Mononuclear cell (primary cell): ENCODE data around the gene PRR12. TPM values are rescaled to one million over a fixed set of nuclear protein-coding genes. Genes with fewer than 3 reads are reported as not detected.

Experiments
- H3K27me3 ChIP-seq: 2 replicates; pipeline ENCODE4 v1.6.0; 2011; ENCODE audit warnings: low read length, control low read depth; ENCODE audit not compliant: insufficient read depth
- H3K4me1 ChIP-seq: 2 replicates; pipeline ENCODE4 v1.5.1; 2011; ENCODE audit warnings: mild to moderate bottlenecking, low read length, control low read depth; ENCODE audit not compliant: insufficient read depth
- H3K4me3 ChIP-seq: 2 replicates; pipeline ENCODE4 v1.5.1; 2011; ENCODE audit warnings: mild to moderate bottlenecking, low read length, moderate library complexity
- H3K9me3 ChIP-seq: 2 replicates; pipeline ENCODE4 v1.5.1; 2011; ENCODE audit warnings: low read depth, mild to moderate bottlenecking, control low read depth, low read length
- total RNA-seq: library from RNA; depleted of rRNA; stranded (reverse); fragments of >200 nt; gene quantifications from one replicate; pipeline ENCODE4 v1.2.3, GENCODE V29; 2012

PRR12 gene
- total RNA-seq, 1 donor, result 6.4 TPM

- Histone ChIP-seq H3K4me1 (peaks cover 23% of the 10 kb centered on the region), H3K27me3 (no peaks in the 10 kb centered on the region), H3K4me3 (peak overlapping the region; percentile 93)
These were observed 75.1 kb downstream of the PRR12 start for GRCh38 chr19:49666120-49666444.

GRCh38 chr19:49667473-49667872 is 76.5 kb downstream of the PRR12 start:
- Histone ChIP-seq H3K4me3 (no peak overlapping the region), H3K9me3 (no peaks in the 10 kb centered on the region), H3K4me1 (peaks cover 28% of the 10 kb centered on the region), H3K27me3 (no peaks in the 10 kb centered on the region)

More at GRCh38 chr19:49666120-49666444, 75.1 kb downstream of the PRR12 start:
- no peaks in the 10 kb centered on the region for H3K9me3 ChIP-seq

GRCh38 chr19:49669516-49669915 is 78.5 kb downstream of the PRR12 start:
- no peaks in the 10 kb centered on the region for H3K9me3 ChIP-seq

GRCh38 chr19:49672131-49672919 is 81.3 kb downstream of the PRR12 start:
- Histone ChIP-seq H3K9me3 (no peaks in the 10 kb centered on the region), H3K27me3 (no peaks in the 10 kb centered on the region), H3K4me3 (no peak overlapping the region), H3K4me1 (peaks cover 15% of the 10 kb centered on the region)

More at GRCh38 chr19:49669516-49669915, 78.5 kb downstream of the PRR12 start:
- H3K27me3 ChIP-seq, result no peaks in the 10 kb centered on the region
- no peak overlapping the region for H3K4me3 ChIP-seq
- peaks cover 13% of the 10 kb centered on the region for H3K4me1 ChIP-seq

Other genes with a start within 250 kb of the PRR12 start
- 0.10 TPM for gene TEAD2, start 228.8 kb upstream of the PRR12 start, total RNA-seq
- gene DKKL1, start 227.3 kb upstream of the PRR12 start, total RNA-seq, result not detected
- not detected for gene KASH5, start 202.9 kb upstream of the PRR12 start, total RNA-seq
- not detected for gene PTH2, start 167.7 kb upstream of the PRR12 start, total RNA-seq
- gene GFY, start 165.8 kb upstream of the PRR12 start, total RNA-seq, result not detected
- gene SLC17A7, start 149.7 kb upstream of the PRR12 start, total RNA-seq, result not detected
- 45.2 TPM for gene PIH1D1, start 139.4 kb upstream of the PRR12 start, total RNA-seq
- gene ALDH16A1, start 138.0 kb upstream of the PRR12 start, total RNA-seq, result 13.7 TPM
- 49.6 TPM for gene FLT3LG, start 117.0 kb upstream of the PRR12 start, total RNA-seq
- gene RPL13A, start 103.6 kb upstream of the PRR12 start, total RNA-seq, result 4,457 TPM
- 8,046 TPM for gene RPS11, start 94.7 kb upstream of the PRR12 start, total RNA-seq
- 123 TPM for gene FCGRT, start 78.5 kb upstream of the PRR12 start, total RNA-seq
- 1.6 TPM for gene RCN3, start 63.2 kb upstream of the PRR12 start, total RNA-seq
- gene NOSIP, start 10.6 kb upstream of the PRR12 start, total RNA-seq, result 88.6 TPM
- 1.4 TPM for gene PRRG2, start 9.9 kb upstream of the PRR12 start, total RNA-seq
- gene RRAS, start 49.0 kb downstream of the PRR12 start, total RNA-seq, result 8.7 TPM
- 8.9 TPM for gene SCAF1, start 51.0 kb downstream of the PRR12 start, total RNA-seq
- gene IRF3, start 74.7 kb downstream of the PRR12 start, total RNA-seq, result 27.2 TPM
- 1.8 TPM for gene BCL2L12, start 74.8 kb downstream of the PRR12 start, total RNA-seq
- gene PRMT1, start 86.1 kb downstream of the PRR12 start, total RNA-seq, result 51.1 TPM
- 0.84 TPM for gene ADM5, start 98.4 kb downstream of the PRR12 start, total RNA-seq
- 0.73 TPM for gene CPT1C, start 99.9 kb downstream of the PRR12 start, total RNA-seq
- gene TSKS, start 172.1 kb downstream of the PRR12 start, total RNA-seq, result 0.31 TPM
- 30.2 TPM for gene AP2A1, start 175.8 kb downstream of the PRR12 start, total RNA-seq
- gene FUZ, start 222.1 kb downstream of the PRR12 start, total RNA-seq, result 4.6 TPM
- gene MED25, start 227.1 kb downstream of the PRR12 start, total RNA-seq, result 15.1 TPM